Neural progenitor cell (in vitro differentiated cells): ENCODE data around the gene TRIM7. TPM values are rescaled to one million over a fixed set of nuclear protein-coding genes. Genes with fewer than 3 reads are reported as not detected.

ENCODE experiments used
- DNase-seq: peaks from one replicate; pipeline ENCODE4 v3.0.0-alpha.2; 2016; ENCODE audit warnings: low spot score
- H2AFZ ChIP-seq: fragments of 200-600 bp; sonication (generic); replicated peaks from 2 replicates; pipeline ENCODE4 v1.6.1; 2016; ENCODE audit warnings: antibody characterized with exemption
- H3F3A ChIP-seq: fragments of 200-600 bp; sonication (generic); 2 replicates; pipeline ENCODE4 v1.6.1; 2016; ENCODE audit warnings: antibody characterized with exemption, low read depth
- H3K27ac ChIP-seq: fragments of 200-600 bp; sonication (generic); 2 replicates; pipeline ENCODE4 v1.5.1; 2016; ENCODE audit warnings: mild to moderate bottlenecking
- H3K27me3 ChIP-seq: fragments of 200-600 bp; sonication (generic); 2 replicates; pipeline ENCODE4 v1.6.1; 2016; ENCODE audit warnings: mild to moderate bottlenecking, moderate library complexity
- H3K36me3 ChIP-seq: fragments of 200-600 bp; sonication (generic); 2 replicates; pipeline ENCODE4 v1.5.1; 2016
- H3K4me1 ChIP-seq: fragments of 200-600 bp; sonication (generic); 2 replicates; pipeline ENCODE4 v1.6.1; 2016; ENCODE audit warnings: mixed run types
- H3K4me2 ChIP-seq: fragments of 200-600 bp; sonication (generic); 2 replicates; pipeline ENCODE4 v1.6.1; 2016
- H3K4me3 ChIP-seq: fragments of 200-600 bp; sonication (generic); 2 replicates; pipeline ENCODE4 v1.5.1; 2016
- H3K79me2 ChIP-seq: fragments of 200-600 bp; sonication (generic); 2 replicates; pipeline ENCODE4 v1.6.1; 2016; ENCODE audit warnings: low read depth
- H3K9ac ChIP-seq: fragments of 200-600 bp; sonication (generic); 2 replicates; pipeline ENCODE4 v1.6.1; 2016
- H3K9me3 ChIP-seq: fragments of 200-600 bp; sonication (generic); 2 replicates; pipeline ENCODE4 v1.5.1; 2016; ENCODE audit warnings: low read depth
- H4K20me1 ChIP-seq: fragments of 200-600 bp; sonication (generic); 2 replicates; pipeline ENCODE4 v1.6.1; 2016; ENCODE audit warnings: low read depth
- H3K27ac Mint-ChIP-seq: 3 replicates; pipeline ENCODE4 v1.8.0; 2021; ENCODE audit warnings: mixed read lengths
- H3K27me3 Mint-ChIP-seq: 2 replicates; pipeline ENCODE4 v1.8.0; 2022; ENCODE audit warnings: low read depth, mild to moderate bottlenecking, inconsistent platforms, moderate library complexity, mixed read lengths; ENCODE audit not compliant: insufficient read depth
- H3K36me3 Mint-ChIP-seq: 3 replicates; pipeline ENCODE4 v1.8.0; 2021; ENCODE audit warnings: mixed read lengths
- H3K4me1 Mint-ChIP-seq: 3 replicates; pipeline ENCODE4 v1.8.0; 2021; ENCODE audit warnings: mixed read lengths
- H3K4me3 Mint-ChIP-seq: 3 replicates; pipeline ENCODE4 v1.8.0; 2021; ENCODE audit warnings: mild to moderate bottlenecking, moderate library complexity, mixed read lengths
- H3K9me3 Mint-ChIP-seq: 3 replicates; pipeline ENCODE4 v1.8.0; 2020; ENCODE audit warnings: mixed read lengths
- CTCF ChIP-seq: fragments of 200-600 bp; sonication (generic); IDR thresholded peaks from 2 replicates; pipeline ENCODE4 v1.5.1; 2017; ENCODE audit warnings: antibody characterized with exemption, mild to moderate bottlenecking
- EZH2 ChIP-seq: fragments of 200-600 bp; sonication (generic); IDR thresholded peaks from 2 replicates; pipeline ENCODE4 v1.6.1; 2017; ENCODE audit warnings: antibody characterized with exemption, mild to moderate bottlenecking, moderate library complexity
- EZH2phosphoT487 ChIP-seq: fragments of 200-600 bp; sonication (generic); IDR thresholded peaks from 2 replicates; pipeline ENCODE4 v1.6.1; 2017; ENCODE audit warnings: antibody characterized with exemption
- total RNA-seq: library from RNA; depleted of rRNA; stranded (reverse); fragments of >200 nt; gene quantifications from 2 replicates; pipeline ENCODE4 v1.2.3, GENCODE V29; 2015; ENCODE audit warnings: low replicate concordance

The TRIM7 gene
- total RNA-seq, 1 donor from 2014 or later, result not detected

- Histone ChIP-seq H3K9ac (no peak overlapping the region), H3K4me1 (peaks cover 18% of the 10 kb centered on the region), H3K79me2 (no peaks in the 10 kb centered on the region), H3K4me2 (peak overlapping the region; percentile 45), H3K9me3 (no peaks in the 10 kb centered on the region), H3K27me3 (peaks cover 68% of the 10 kb centered on the region), H2AFZ (no peak overlapping the region), H3K27ac (no peak overlapping the region), H3K36me3 (no peaks in the 10 kb centered on the region), H4K20me1 (peaks cover under 1% of the 10 kb centered on the region), H3F3A (peaks cover 12% of the 10 kb centered on the region), H3K4me3 (no peak overlapping the region)
- H3K36me3 Mint-ChIP-seq, result no peaks in the 10 kb centered on the region
- DNase-seq, result no peak
- TF ChIP-seq EZH2phosphoT487 (no peak), CTCF (no peak), EZH2 (no peak)
- H3K9me3 Mint-ChIP-seq, result no peaks in the 10 kb centered on the region
- H3K4me3 Mint-ChIP-seq, result no peak overlapping the region
- peaks cover 25% of the 10 kb centered on the region for H3K4me1 Mint-ChIP-seq
- H3K27ac Mint-ChIP-seq, result no peak overlapping the region
- H3K27me3 Mint-ChIP-seq, result peaks cover 39% of the 10 kb centered on the region
Measured at GRCh38 chr5:181198106-181198685, 6.8 kb downstream of the TRIM7 start.

- H3K36me3 ChIP-seq, result no peaks in the 10 kb centered on the region
- no peaks in the 10 kb centered on the region for H3K79me2 ChIP-seq
- H3K4me2 ChIP-seq, result no peak overlapping the region
- Mint-ChIP-seq H3K27ac (no peak overlapping the region), H3K4me3 (no peak overlapping the region), H3K27me3 (peaks cover 36% of the 10 kb centered on the region), H3K36me3 (no peaks in the 10 kb centered on the region), H3K4me1 (peaks cover 29% of the 10 kb centered on the region), H3K9me3 (no peaks in the 10 kb centered on the region)
- no peaks in the 10 kb centered on the region for H3K9me3 ChIP-seq
- no peak overlapping the region for H2AFZ ChIP-seq
- peaks cover 68% of the 10 kb centered on the region for H3K27me3 ChIP-seq
- peaks cover 7% of the 10 kb centered on the region for H3F3A ChIP-seq
- no peak overlapping the region for H3K9ac ChIP-seq
- H3K27ac ChIP-seq, result no peak overlapping the region
- DNase-seq, result no peak
- no peak for TF ChIP-seq EZH2
- H3K4me3 ChIP-seq, result no peak overlapping the region
- no peaks in the 10 kb centered on the region for H4K20me1 ChIP-seq
- peaks cover 18% of the 10 kb centered on the region for H3K4me1 ChIP-seq
Measured at GRCh38 chr5:181197326-181197951, 7.6 kb downstream of the TRIM7 start.

GRCh38 chr5:181195249-181195761 lies 9.7 kb downstream of the TRIM7 start:
- Histone ChIP-seq H3K4me3 (no peak overlapping the region), H3K27ac (no peak overlapping the region), H2AFZ (no peak overlapping the region), H3F3A (peaks cover 7% of the 10 kb centered on the region), H3K79me2 (no peaks in the 10 kb centered on the region), H3K27me3 (peaks cover 61% of the 10 kb centered on the region), H4K20me1 (peaks cover 10% of the 10 kb centered on the region), H3K4me2 (no peak overlapping the region), H3K9ac (no peak overlapping the region), H3K36me3 (no peaks in the 10 kb centered on the region), H3K4me1 (peaks cover 18% of the 10 kb centered on the region), H3K9me3 (no peaks in the 10 kb centered on the region)
- TF ChIP-seq CTCF (no peak), EZH2 (no peak), EZH2phosphoT487 (no peak)
- H3K4me3 Mint-ChIP-seq, result no peak overlapping the region
- H3K9me3 Mint-ChIP-seq, result peaks cover 7% of the 10 kb centered on the region
- peaks cover 35% of the 10 kb centered on the region for H3K4me1 Mint-ChIP-seq
- no peak overlapping the region for H3K27ac Mint-ChIP-seq
- H3K36me3 Mint-ChIP-seq, result no peaks in the 10 kb centered on the region
- peaks cover 42% of the 10 kb centered on the region for H3K27me3 Mint-ChIP-seq
- DNase-seq, result no peak
